Endometrial microvascular endothelial cells (primary cell): ENCODE data around the gene ZXDC. TPM values are rescaled to one million over a fixed set of nuclear protein-coding genes. Genes with fewer than 3 reads are reported as not detected.

Experiments
- in situ Hi-C: cut with HindIII; loops from 2 replicates; pipeline ENCODE4 v1.10.0; 2017; ENCODE audit warnings: low sequenced_read_pairs, low pct_unique_long_range_greater_than_20kb; ENCODE audit errors: inconsistent ontology term
- total RNA-seq: library from RNA; depleted of rRNA; stranded (reverse); fragments of >200 nt; gene quantifications from one replicate; pipeline ENCODE4 v1.2.3, GENCODE V29; 2015; ENCODE audit errors: inconsistent ontology term

ZXDC gene
- total RNA-seq, 1 donor from 2014 or later: 13.6 TPM

DNA sequence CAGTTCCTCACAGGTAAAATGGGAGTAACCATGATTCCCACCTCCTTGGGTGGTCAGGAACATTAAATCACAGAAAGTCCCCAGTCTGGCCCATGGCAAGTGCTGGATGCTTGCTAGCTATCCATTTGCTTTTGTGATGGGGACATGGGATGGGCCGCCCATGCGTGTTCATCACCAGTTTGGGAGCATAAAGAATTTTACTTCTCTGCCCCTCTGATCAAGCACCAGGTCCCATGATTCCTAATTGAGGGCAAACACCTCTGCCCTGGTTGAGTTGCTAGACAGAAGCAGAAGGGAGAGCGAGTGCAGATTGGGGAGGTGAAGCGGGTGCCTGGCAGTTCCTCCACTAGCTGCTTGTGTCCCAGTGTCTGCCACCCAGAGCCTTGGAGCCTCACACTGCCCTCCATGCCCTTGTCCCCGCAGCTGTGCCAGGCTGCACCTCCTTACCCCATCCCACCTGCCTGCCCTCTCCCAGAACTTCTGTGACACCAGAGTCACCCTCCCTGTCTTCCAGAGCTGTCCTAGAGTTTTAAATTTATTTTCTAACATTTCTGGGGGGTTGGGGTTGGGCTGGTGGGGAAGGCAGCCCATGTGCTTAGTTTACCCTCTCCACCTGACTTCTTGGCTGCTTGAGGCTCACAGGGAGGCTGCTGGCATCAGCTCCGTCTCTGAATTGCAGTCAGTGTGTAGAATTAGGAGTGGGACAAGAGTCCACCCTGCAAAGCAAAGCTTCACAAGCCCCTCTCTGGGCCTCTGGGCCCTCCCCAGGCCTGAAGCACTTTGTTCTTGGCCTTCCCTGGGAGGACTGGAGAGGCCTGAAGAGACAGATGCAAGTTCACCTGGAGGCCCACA lies 62.6 kb downstream of the ZXDC start:
- in situ Hi-C loops: no loop called here

DNA sequence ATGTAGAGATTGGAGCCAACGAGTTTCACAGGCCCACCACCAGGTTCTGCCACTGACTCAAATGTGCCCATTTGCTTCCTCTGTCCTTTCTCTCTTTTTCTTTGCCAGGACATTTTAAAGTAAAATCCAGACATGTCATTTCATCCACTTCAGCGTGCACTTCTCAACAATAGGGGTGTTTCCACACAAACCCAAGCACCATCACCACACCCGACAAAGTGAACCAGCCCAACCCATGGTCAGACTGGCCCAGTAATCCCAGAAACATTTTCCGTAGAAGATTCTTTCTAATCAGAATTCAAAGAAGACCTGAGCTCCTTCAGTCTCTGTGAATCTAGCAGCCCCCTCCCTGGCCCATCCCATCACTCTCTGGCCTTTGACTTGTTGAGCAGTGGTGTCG lies 67.6 kb downstream of the ZXDC start:
- in situ Hi-C loops: no loop called here

DNA sequence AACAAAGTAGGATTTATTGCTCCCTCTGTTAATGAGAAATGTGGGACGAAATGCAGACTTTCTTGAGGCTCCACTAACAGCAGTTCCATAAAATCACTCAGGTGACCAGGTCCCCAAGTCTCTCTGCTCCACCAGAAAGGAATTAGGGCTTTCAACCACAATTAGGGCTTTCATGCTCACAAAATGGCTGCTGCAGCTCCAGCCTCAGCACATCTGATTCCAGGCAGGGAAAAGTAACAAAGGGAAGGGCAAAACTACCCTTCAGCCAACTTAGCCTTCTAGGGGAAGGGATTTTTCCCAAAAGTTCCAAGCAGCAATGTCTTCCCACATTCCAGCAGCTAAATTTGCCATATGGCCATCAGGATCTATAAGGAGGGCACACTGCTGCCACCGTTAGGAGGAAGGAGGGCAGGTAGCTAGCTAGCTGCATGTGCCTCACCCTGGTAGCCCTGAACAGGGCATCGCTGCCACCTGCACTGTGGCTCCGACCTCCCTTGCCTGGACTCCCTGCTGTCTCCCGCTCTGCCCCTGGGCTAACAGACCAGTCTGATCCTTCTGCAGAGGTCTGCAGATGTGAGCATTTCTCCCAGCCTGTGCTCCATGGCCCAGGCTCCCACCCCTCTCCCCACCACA lies 68.2 kb downstream of the ZXDC start:
- in situ Hi-C loops: no loop called here

DNA sequence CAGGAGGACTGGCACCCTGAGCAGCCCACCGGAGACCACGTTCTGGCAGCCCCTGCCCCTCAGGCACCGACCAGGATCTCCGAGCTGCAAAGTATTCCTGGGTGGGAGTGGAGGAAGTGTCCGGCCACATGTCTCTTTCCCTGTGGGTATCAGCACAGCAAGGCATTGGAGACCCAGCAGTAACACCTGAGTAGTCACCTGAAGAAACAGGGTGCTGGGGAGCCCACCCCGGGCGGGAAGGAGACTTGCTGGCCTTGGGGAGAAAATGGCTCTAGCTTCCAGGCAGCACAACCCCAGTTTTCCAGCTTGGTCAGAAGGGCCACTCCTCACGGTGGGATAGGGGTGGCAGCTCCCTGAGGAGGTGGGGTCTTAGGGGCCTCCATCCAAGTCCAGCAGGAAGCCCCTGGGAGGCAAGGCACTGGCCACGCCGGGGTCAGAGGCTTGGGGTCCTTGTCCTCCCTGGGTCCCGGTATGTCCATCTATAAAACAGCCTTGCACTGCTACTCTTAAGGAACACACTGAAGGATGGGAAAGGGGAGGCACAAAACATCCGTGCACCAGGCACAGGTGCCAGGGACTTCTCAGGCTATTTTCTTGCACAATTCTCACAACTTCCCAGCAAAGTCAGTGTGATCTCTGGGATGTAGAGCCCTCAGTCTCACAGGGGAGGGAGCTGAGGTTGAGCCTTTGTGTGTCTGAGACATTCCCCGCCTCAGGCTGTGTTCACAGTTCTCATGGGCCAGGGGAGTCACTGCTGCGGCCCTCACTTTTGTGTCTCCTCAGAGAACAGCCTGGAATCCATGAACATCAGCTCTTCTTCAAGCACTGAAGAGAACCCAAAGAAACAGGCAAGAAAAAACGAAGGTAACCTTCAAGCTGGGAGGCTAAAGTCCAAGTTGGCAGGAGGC lies 69.0 kb downstream of the ZXDC start:
- in situ Hi-C loops: no loop called here

DNA sequence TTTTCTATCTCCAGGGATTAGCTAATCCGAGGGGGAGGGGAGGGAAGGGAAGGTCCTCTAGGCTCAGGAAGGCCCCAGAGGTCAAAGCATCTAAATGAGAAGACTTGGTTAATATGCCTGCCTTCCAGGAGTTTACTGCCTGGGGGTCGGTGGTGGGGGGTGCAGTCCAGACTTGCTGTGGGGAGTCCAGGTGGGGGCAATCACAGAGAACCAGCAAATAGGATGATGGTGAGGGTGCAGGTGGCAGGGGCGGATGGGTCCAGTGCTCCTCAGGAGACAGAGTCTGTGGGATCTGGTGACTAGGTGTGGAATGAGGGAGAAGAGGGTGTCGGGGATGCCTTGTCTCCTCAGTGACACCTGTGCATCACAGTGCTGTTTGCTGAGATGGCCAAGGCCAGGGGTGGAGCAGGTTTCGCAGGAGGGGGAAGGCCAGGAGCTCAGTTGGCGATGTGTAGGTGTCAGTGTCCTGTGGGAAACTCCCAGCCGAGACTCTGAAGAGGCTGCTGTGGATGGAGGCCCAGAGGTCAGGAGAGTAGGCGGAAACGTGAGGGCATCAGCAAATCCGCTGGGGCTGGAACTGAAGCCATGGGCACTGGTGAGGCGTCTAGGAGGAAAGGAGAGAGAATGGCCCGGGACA lies 72.9 kb downstream of the ZXDC start:
- in situ Hi-C loops: no loop called here

DNA sequence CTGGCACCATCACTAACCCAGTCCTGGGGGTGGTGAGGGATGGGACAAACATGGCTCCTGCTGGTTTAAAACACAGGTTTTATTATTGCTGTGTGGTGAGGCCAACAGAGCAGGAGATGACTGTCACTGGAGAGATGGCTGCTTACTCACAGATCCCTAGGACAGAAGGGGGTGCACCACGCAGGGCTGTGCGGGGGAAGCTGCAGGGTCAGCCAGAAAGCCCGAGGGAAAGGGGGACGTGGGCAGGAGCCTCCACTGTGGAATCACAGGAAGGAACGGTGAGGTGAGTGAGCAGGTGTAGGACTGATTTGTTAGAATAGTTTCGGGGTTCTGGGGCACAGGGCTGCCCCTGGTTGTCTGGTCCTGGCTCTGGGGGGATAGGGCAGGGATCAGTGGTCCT lies 73.5 kb downstream of the ZXDC start:
- in situ Hi-C loops: no loop called here

DNA sequence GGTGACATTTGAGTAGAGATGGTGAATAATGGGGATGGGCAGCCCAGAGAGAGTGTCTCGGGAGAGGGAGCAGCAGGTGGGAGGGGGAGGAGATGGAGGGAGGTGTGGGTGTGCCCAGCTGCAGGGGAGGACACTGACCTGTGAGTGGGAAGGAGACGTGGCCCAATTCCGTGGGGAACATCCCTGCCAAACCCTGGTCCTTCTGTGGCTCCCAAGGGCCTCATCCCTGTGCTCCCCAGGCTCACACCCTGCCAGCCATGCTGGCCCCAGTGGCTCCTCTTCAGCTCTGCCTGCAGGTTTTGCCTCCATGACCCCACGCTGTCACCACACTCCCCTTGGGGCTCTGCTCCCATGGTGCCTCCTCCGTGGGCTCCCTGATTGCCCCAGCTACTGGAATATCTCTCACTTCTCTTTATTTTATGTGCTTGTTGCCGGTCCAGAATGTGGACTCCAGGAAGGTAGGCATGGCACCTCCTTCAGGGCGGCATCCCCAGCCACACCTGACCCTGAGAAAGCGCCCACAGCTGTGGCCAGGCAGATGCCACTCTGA lies 74.0 kb downstream of the ZXDC start:
- in situ Hi-C loops: no loop called here

DNA sequence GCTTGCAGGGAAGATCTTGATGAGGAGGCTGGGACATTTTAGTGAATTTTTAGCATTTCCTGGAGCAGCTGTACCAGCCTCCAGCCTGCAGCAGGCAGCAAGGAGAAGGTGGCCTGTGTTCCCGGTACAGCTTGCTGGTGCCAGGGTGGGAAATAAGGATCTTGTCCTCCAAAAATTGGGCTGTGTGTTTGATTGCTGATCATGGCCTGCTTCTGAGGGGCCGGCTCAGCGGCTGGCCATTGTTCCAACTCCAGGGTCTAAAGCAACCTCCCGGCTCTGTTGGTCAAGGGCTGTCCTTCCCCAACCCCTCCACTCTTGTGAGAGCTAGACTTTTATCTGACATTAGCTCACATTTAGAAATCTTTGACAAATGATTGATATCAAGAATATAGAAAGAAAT lies 75.9 kb downstream of the ZXDC start:
- in situ Hi-C loops: no loop called here

DNA sequence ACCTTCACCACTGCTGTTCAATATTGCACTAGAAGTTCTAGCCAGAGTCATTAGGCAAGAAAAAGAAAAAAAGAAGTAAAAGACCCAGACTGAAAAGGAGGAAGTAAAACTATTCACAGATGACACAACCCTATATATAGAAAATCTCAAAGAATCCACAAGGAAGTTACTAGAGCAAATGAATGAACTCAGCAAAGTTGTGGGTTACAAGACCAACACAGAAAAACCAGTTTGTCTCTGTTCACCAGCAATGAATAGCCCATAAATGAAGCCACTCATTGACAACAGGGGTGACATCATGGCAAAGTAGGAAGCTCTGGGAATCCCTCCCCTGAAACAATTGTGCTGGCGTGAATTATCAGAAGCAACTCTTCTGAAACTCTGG lies 76.3 kb downstream of the ZXDC start:
- in situ Hi-C loops: no loop called here

DNA sequence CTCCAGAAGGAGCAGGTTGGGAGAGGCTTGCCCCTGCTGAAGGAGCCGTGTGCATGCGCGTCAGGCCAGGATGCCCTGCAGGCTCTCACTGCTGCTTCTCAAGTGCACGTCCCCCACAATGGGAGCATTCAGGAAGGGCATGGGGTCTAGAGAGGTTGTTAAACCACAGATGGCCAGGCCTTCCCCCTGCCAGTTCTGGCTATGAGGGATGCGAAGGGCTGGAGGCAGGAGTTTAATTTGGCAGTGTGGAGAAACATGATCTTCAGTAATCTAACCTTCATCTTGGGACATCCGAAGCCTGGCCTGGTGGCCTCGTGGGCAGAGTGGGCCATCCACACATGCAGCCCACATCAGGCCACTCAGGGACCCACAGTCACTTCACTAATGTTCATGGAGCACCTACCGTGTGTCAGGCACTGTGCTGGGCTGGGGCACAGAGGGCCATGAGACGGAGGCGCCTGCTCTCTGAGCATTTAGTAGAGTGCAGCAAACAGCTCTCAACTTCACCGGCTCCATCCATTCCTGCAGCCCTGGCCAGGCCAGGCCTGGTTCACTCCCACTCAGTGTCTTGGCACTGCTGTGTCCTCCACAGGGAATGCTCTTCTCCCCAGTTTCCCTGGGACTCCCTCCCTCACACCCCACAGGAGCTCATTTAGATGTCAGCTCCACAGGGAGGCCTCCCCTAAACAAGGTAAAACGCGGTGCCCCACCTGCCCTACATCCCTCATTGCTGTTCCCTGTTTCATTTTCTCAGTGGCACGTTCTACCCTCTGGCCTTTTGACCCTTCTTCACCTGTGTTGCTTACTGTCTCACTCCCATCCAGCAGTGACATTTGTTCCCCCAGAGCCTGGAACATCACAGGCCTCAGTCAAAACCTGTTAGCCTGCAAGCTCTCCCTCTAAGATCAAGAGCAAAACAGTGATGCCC lies 77.0 kb downstream of the ZXDC start:
- in situ Hi-C loops: no loop called here

DNA sequence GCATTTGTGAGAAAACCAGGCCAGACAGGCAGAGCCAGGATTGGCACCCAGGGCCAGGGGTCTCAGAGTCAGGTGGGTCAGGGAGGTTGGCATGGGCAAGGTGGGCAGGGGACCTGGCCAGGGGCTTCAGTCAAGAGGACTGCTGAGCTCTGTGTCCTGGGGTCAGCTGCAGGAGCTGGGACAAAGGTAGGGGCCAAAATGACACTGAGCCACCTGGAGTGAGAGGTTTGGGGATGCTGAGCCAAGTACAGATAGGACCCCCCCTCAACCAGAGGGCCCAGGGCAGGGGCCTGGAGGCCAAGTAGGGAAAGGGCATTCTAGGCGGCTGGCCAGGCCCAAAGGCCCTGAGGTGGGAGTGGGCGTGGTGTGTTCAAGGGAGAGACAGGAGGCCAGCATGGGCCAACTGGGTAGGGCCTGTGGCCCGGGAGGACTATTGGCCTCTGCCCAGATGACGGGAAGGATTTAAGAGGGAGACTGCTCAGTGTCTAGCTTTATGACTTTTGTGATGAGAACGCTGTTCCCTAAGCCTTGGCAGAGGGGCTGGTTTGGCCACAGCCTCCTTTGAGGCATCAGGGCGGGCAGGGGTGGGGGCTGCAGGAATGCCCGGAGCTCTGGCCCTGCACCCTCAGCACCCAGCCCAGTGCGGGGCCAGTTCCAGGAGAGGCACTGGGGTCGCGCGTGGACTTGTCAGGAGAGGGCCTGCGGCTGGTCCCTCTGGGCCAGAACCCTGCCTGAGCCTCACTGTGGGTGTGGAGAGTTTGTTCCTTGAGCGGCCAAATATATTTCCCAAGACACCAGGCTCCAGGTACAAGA lies 77.9 kb downstream of the ZXDC start:
- in situ Hi-C loops: no loop called here

DNA sequence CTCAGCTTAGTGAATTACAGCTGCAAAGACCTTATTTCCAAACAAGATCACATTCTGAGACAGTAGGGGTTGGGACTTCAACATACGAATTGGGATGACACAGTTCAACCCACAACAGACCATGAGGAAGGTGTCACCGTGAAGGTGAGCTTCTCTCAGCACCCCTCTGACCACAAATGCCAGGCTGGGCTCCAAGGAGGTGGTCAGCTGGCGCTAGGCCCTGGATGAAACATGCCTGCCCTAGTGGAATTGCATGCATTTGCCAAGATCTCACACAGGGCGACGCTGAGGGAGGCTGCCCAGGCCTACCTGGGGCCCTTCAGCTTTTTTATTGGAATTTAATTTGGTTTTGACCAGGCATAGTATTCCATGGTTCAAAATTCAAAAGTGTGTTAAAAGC lies 79.2 kb downstream of the ZXDC start:
- in situ Hi-C loops: no loop called here

DNA sequence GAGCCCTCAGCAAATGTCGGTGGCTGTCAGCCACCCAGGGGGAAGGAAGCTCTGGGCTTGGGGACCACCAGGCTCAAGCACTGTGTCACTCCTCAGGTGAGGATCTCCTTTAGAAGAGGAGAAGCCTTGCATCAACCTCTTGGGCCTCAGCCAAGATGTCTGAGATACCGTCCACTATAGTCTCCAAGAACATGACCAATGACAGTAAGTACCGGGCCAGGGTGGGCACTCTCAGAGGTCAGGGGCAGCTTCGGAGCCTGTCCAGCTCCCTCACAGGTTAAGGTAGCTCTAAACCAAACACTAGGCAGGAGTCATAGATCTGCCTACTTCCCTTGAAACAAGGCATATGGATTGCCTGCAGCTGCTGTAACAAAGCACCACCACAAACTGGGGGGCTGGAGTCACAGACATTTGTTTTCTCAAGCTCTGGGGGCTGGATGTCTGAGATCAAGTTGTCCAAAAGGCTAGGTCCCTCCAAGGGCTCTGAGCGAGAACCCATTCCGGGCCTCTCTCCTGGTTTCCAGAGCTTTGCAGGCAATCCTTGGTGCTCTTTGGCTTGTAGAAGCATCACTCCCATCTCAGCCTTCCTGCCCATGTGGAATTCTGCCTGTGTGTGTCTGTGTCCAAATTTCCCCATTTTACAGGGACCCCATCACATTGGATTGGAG lies 79.7 kb downstream of the ZXDC start:
- in situ Hi-C loops: no loop called here

DNA sequence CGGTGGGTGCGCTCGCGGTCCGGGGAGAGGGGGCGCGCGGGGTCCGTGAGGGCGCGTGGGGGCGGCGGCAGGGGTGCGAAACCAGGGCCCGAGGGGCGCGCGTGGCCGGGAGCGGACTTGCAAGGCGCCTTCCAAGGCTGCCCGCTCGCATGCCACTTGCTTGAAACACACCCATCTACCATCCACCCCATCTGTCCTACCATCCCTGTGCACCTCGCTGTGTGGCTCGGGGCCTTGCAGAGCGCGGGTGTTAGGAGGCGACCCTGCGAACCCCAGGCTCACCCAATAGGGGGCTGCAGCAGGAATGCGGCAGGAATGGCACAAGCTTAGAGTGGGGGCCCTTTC lies 80.7 kb downstream of the ZXDC start:
- in situ Hi-C loops: no loop called here

DNA sequence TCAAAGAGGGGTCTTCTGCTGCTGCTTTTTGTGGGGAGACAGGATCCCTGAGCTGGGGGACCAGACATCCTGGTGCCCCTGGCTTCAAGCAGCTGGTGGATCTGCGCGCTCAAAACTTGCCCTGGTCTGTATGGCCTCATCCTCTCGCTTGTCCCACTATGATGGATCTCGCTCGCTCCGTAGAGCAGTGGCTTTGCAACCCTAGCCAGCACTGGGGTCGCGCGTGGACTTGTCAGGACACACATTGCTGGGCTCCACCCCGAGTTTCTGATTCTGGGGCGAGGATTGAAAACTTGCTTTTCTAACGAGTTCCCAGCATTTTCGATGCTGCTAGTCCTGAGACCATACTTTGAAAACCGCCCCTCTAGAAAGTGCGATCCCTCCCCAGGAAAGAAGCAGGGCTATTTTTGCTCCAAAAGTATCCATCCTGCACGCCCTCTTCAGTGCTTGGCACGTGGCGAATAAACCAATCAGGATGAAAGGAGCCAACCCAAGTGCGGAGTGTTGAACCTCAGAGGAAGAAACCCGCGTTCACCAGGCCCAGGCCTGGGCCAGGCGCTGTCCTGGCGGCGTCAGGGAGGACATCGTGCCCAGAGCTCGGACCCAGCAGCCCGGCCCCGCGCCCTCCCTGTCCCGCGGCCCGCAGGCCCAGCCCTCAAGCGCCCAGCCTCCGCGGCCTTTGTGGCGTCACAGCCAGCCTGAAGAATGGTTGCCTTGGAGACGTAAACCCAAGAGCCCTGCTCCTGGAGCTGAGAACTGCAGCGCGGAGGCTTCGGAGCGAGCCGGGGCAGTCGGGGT lies 81.3 kb downstream of the ZXDC start, which contains the start of gene CFAP100:
Gene CFAP100 (plus strand): TSS at position 731 of the 798 bp plus-strand sequence. CDS start 1,092 bp downstream, outside the sequence.
- in situ Hi-C loops: no loop called here

DNA sequence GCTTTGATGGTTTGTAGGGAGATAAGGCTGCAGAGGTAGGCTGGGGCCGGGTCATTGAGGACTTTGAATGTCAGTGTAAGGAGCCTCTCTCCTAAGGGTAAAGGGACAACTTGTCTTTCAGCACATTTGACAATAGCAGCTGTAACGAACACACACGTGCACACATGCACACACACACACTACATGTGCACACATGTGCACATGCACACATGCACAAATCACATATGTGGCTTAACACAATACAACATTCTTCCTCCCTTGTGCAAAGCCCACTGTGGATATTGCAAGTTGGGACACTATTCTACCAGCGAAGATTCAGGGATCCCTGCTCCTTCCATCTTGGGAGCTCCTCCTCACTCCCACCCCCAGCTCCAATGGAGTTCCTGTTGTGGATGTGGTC lies 82.1 kb downstream of the ZXDC start:
- in situ Hi-C loops: no loop called here
